Thymus (tissue), 14 donors: Measurements from ENCODE around the gene CYP3A7. TPM values are rescaled to one million over a fixed set of nuclear protein-coding genes. Genes with fewer than 3 reads are reported as not detected.
"Not testable (repeated sequence)": the region's sequence is repeated elsewhere in the genome, so short reads cannot be mapped to it uniquely, and the experiment has no call there.

Experiments
- DNase-seq, 9 donors: peaks; one replicate each; pipeline ENCODE4 v3.0.0-alpha.2; 2013; ENCODE audit warnings: low spot score in 9 of 9, low read depth in 6 of 9, missing footprints in 1 of 9
- H3K27ac ChIP-seq, 2 donors: one replicate each; pipeline ENCODE4 v1.5.1; 2013; ENCODE audit warnings: control low read depth in 1 of 2, low read depth in 1 of 2, low read length in 1 of 2, mild to moderate bottlenecking in 1 of 2, moderate library complexity in 1 of 2
- H3K27me3 ChIP-seq, 2 donors: one replicate each; pipeline ENCODE4 v1.5.1; 2013; ENCODE audit warnings: low read length in 1 of 2; ENCODE audit not compliant: control insufficient read depth in 2 of 2, insufficient read depth in 1 of 2
- H3K36me3 ChIP-seq, 2 donors: one replicate each; pipeline ENCODE4 v1.5.1; 2013; ENCODE audit warnings: low read length in 1 of 2, mild to moderate bottlenecking in 1 of 2, moderate library complexity in 1 of 2; ENCODE audit not compliant: control insufficient read depth in 2 of 2, insufficient read depth in 2 of 2
- H3K4me1 ChIP-seq, 2 donors: one replicate each; pipeline ENCODE4 v1.5.1; 2013; ENCODE audit warnings: low read length in 2 of 2; ENCODE audit not compliant: control insufficient read depth in 2 of 2, insufficient read depth in 2 of 2
- H3K4me3 ChIP-seq, 2 donors: one replicate each; pipeline ENCODE4 v1.5.1; 2013; ENCODE audit warnings: low read length in 2 of 2, control low read depth in 1 of 2, mild to moderate bottlenecking in 1 of 2
- H3K9me3 ChIP-seq, 2 donors: one replicate each; pipeline ENCODE4 v1.5.1; 2013; ENCODE audit warnings: low read length in 1 of 2, mild to moderate bottlenecking in 1 of 2; ENCODE audit not compliant: control insufficient read depth in 2 of 2, insufficient read depth in 1 of 2
- WGBS: extraction: QIAGEN DNeasy Blood & Tissue Kit; methylation state at CpG from one replicate; pipeline ENCODE4 v1.1.7; 2013; 5-methylcytosine and 5-hydroxymethylcytosine counted together
- long read RNA-seq, 10 donors: transcript quantifications; one replicate each; lab custom pipeline, GENCODE V29; 2026
- polyA plus RNA-seq: library from polyadenylated mRNA; stranded (reverse); fragments of 200-250 nt; gene quantifications from one replicate; pipeline ENCODE4 v1.2.3, GENCODE V29; 2013
- total RNA-seq: library from RNA; stranded (reverse); fragments of 120-200 nt; gene quantifications from one replicate; pipeline ENCODE4 v1.2.4, GENCODE V29; 2013
- donor health status: healthy.

Gene CYP3A7
- total RNA-seq (0.99 TPM), polyA plus RNA-seq (11.4 TPM)
- long read RNA-seq, donor 1 = 0 reads
- long read RNA-seq, donor 2 = 0 reads
- long read RNA-seq, donor 3 = 0 reads
- long read RNA-seq, donor 4 = 0 reads
- long read RNA-seq, donor 5 = 0 reads
- long read RNA-seq, donor 6 = 0 reads
- long read RNA-seq, donor 7 = 0 reads
- long read RNA-seq, donor 8 = 0 reads
- long read RNA-seq, donor 9 = 0 reads
- long read RNA-seq, donor 10 = 0 reads

DNA sequence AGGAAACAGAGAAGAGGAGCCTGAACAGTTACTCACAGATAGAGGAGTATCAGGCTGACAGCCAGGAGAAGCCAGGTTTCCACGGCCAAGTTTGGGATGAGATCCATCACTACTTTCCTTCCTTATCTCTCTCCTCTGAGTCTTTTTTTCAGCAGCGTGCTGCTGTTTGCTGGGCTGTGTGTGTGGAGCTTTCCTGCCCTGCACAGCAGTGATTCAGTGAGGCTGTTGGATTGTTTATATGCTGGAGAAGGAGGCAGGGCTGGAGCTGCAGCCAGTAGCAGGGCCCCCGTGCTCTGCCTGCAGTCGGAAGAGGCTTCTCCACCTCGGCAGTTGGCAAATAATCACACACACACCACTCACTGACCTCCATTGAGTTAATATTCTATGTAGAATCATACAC lies at the start of gene CYP3A7:
Gene CYP3A7 (minus strand): TSS at position 210 of the 400 bp plus-strand sequence. CDS start 103 bp downstream, at position 107.
- no peaks in the 10 kb centered on the region for H3K9me3 ChIP-seq

GRCh38 chr7:99784007-99784406 lies 49.0 kb upstream of the CYP3A7 start, which contains the start of gene CYP3A4:
Gene CYP3A4 (minus strand): TSS chr7:99784184. CDS start chr7:99784081, 103 bp downstream.
- Histone ChIP-seq H3K4me3 (no peak within 1 kb of the TSS), H3K4me1 (no peaks in the 10 kb centered on the region), H3K36me3 (no peaks in the 10 kb centered on the region), H3K9me3 (no peaks in the 10 kb centered on the region), H3K27ac (no peak within 1 kb of the TSS), H3K27me3 (peaks cover 0 to 4% of the 10 kb centered on the region in 2 donors)
- DNase-seq = no peak

More for the DNA sequence above, at the start of gene CYP3A7:
- no peak within 1 kb of the TSS for H3K4me3 ChIP-seq
- H3K27me3 ChIP-seq = no peaks in the 10 kb centered on the region
- 91% methylated on average over 5 of the region's 5 CpGs for WGBS
- peaks cover 0 to under 1% of the 10 kb centered on the region in 2 donors for H3K4me1 ChIP-seq
- DNase-seq = no peak
- H3K27ac ChIP-seq = no peak within 1 kb of the TSS
- no peaks in the 10 kb centered on the region for H3K36me3 ChIP-seq

- Histone ChIP-seq H3K4me1 (no peaks in the 10 kb centered on the region), H3K9me3 (no peaks in the 10 kb centered on the region), H3K4me3 (no peak overlapping the region), H3K36me3 (no peaks in the 10 kb centered on the region), H3K27me3 (peaks cover 0 to 6% of the 10 kb centered on the region in 2 donors), H3K27ac (no peak overlapping the region)
- WGBS = 88% methylated on average over 5 of the region's 5 CpGs
- no peak for DNase-seq
Observed at GRCh38 chr7:99782012-99782953, 47.3 kb upstream of the CYP3A7 start.

- no peak for DNase-seq
- Histone ChIP-seq H3K4me3 (no peak overlapping the region), H3K4me1 (no peaks in the 10 kb centered on the region), H3K27ac (no peak overlapping the region), H3K9me3 (no peaks in the 10 kb centered on the region), H3K36me3 (no peaks in the 10 kb centered on the region), H3K27me3 (peaks cover 0 to 6% of the 10 kb centered on the region in 2 donors)
- 94% methylated on average over 1 of the region's 1 CpG for WGBS
Observed at GRCh38 chr7:99780588-99780987, 45.6 kb upstream of the CYP3A7 start.

DNA sequence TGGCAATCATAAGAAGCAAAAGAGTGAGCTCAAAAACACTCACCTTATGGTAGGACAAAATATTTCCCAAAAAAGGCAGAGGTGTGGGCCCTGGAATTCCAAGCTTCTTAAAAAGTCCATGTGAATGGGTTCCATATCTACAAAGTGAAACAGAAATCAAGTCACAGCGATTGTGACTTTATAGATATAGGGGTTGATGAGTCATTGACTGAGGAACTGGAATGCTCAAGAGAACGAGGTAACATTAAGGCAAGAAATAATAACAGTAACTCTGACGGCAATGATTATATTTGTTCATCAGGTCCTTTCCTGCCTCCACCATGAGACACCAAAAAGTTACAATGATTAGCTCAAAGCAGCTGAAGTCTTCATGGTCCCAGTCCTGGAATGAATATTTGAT lies 45.0 kb upstream of the CYP3A7 start:
- Histone ChIP-seq H3K4me1 (no peaks in the 10 kb centered on the region), H3K27me3 (peaks cover 0 to 6% of the 10 kb centered on the region in 2 donors), H3K36me3 (no peaks in the 10 kb centered on the region), H3K9me3 (no peaks in the 10 kb centered on the region), H3K4me3 (no peak overlapping the region), H3K27ac (no peak overlapping the region)
- WGBS = 94% methylated on average over 3 of the region's 3 CpGs
- DNase-seq = no peak

DNA sequence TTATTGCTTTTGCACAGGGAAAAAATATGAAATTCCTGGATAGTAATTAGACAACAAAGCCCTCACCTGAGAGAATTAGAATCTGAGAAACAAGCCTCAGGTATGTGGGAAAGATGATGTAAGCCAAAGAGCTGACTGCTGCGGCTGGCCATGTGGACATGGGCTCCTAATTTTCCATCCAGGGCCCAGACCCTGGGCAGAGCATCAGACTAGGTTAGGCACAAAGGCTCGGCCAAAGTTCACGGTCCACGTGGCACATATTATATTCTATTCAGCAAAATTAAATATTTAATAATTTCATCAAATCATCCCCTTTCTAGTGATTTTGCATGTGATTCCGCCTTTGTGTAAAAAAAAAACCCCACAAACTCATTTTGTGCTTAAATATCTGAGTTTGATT lies 43.9 kb upstream of the CYP3A7 start:
- DNase-seq = no peak
- peaks cover 0 to 4% of the 10 kb centered on the region in 2 donors for H3K27me3 ChIP-seq
- H3K36me3 ChIP-seq = no peaks in the 10 kb centered on the region
- H3K4me3 ChIP-seq = no peak overlapping the region
- 91% methylated on average over 5 of the region's 5 CpGs for WGBS
- no peaks in the 10 kb centered on the region for H3K9me3 ChIP-seq
- no peak overlapping the region for H3K27ac ChIP-seq
- no peaks in the 10 kb centered on the region for H3K4me1 ChIP-seq

- H3K36me3 ChIP-seq = not testable (repeated sequence)
Observed at GRCh38 chr7:99773395-99773794, 38.4 kb upstream of the CYP3A7 start.

DNA sequence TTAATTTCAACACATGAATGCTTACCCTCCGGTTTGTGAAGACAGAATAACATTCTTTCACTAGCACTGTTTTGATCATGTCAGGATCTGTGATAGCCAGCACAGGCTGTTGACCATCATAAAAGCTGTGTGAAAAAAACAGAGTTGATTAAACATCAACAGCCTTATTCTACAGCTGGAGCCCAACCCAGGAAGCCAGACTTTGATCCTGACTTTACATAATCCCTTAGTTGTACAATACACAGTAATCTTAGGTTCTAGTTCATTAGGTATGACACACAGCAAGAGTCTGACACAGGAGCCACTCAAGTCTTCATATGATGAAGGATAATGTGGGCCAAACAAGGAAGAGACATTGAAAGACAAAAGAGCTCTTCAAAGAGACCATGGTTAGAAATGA lies 37.6 kb upstream of the CYP3A7 start:
- no peak for DNase-seq
- H3K4me3 ChIP-seq = no peak overlapping the region
- 94% methylated on average over 1 of the region's 1 CpG for WGBS
- H3K36me3 ChIP-seq = no peaks in the 10 kb centered on the region
- no peaks in the 10 kb centered on the region for H3K4me1 ChIP-seq
- H3K27ac ChIP-seq = no peak overlapping the region
- H3K27me3 ChIP-seq = no peaks in the 10 kb centered on the region
- H3K9me3 ChIP-seq = no peaks in the 10 kb centered on the region

More at GRCh38 chr7:99773395-99773794, 38.4 kb upstream of the CYP3A7 start:
- not testable (repeated sequence) for H3K27ac ChIP-seq, DNase-seq, H3K27me3 ChIP-seq, H3K4me3 ChIP-seq, H3K4me1 ChIP-seq, H3K9me3 ChIP-seq
- WGBS = 79% methylated on average over 1 of the region's 1 CpG

- not testable (repeated sequence) for H3K27me3 ChIP-seq, DNase-seq, H3K4me1 ChIP-seq, H3K27ac ChIP-seq, H3K4me3 ChIP-seq, H3K9me3 ChIP-seq, H3K36me3 ChIP-seq
- WGBS = 97% methylated on average over 3 of the region's 3 CpGs
Observed at GRCh38 chr7:99769494-99769893, 34.5 kb upstream of the CYP3A7 start.
